OCI-LY3 (cell line): Measurements from ENCODE around the gene ANKRD24.

Experiments used
- CTCF ChIP-seq: fragments of 200-600, 300-600 bp; sonication (generic); IDR thresholded peaks from 2 replicates; pipeline ENCODE4 v1.5.1; 2014; ENCODE audit warnings: antibody characterized with exemption, low read length, low read depth
- EZH2phosphoT487 ChIP-seq: fragments of 200-600 bp; shearing (Covaris generic); IDR thresholded peaks from 2 replicates; pipeline ENCODE4 v1.6.1; 2018; ENCODE audit warnings: antibody characterized with exemption, mixed run types, low read depth

- no peak for TF ChIP-seq CTCF
- no peak for TF ChIP-seq EZH2phosphoT487
Observed at GRCh38 chr19:4224470-4224869, 42.0 kb downstream of the ANKRD24 start.
